Suprapubic skin (tissue), 3 donors: ENCODE data around the gene RBPJ.

ENCODE experiments used
- CTCF ChIP-seq, 2 donors: fragments of 200-600 bp in 1 of 2; fragments of 450-650 bp in 1 of 2; sonication (generic) in 1 of 2; IDR thresholded peaks; one replicate each; pipeline ENCODE4 v1.5.1; 2016 to 2019; ENCODE audit warnings: antibody characterized with exemption in 2 of 2, mild to moderate bottlenecking in 1 of 2, moderate library complexity in 1 of 2
- POLR2AphosphoS5 ChIP-seq, 3 donors: sonication (generic); formaldehyde crosslinking; IDR thresholded peaks; one replicate each; pipeline ENCODE4 v1.6.1; 2017; ENCODE audit warnings: antibody characterized with exemption in 3 of 3

GRCh38 chr4:26484032-26484515 lies 163.3 kb downstream of the RBPJ start:
- no peak for TF ChIP-seq CTCF (IDR thresholded peaks at IDR 0.05)
- TF ChIP-seq POLR2AphosphoS5 (IDR thresholded peaks at IDR 0.05): no peak
